MM.1S (cell line): ENCODE data around the gene PCMTD2.

Experiments used
- DNase-seq: peaks from one replicate; pipeline ENCODE4 v3.0.0-alpha.2; 2015
- H2AFZ ChIP-seq: fragments of 300-600 bp; sonication (generic); 2 replicates; pipeline ENCODE4 v1.6.0; 2016; ENCODE audit warnings: antibody characterized with exemption, low read length
- H3F3A ChIP-seq: fragments of 300-600 bp; sonication (generic); 2 replicates; pipeline ENCODE4 v1.6.1; 2016; ENCODE audit warnings: mild to moderate bottlenecking, antibody characterized with exemption, low read length, moderate library complexity, mixed read lengths; ENCODE audit not compliant: insufficient read depth
- H3K27ac ChIP-seq: fragments of 300-600 bp; sonication (generic); 2 replicates; pipeline ENCODE4 v1.5.1; 2016; ENCODE audit warnings: mild to moderate bottlenecking, low read length
- H3K27me3 ChIP-seq: fragments of 300-600 bp; sonication (generic); replicated peaks from 2 replicates; pipeline ENCODE4 v1.6.0; 2016; ENCODE audit warnings: low read length; ENCODE audit not compliant: insufficient read depth
- H3K36me3 ChIP-seq: fragments of 300-600 bp; sonication (generic); replicated peaks from 2 replicates; pipeline ENCODE4 v1.6.1; 2016; ENCODE audit warnings: mild to moderate bottlenecking, low read length, mixed read lengths; ENCODE audit not compliant: insufficient read depth
- H3K4me1 ChIP-seq: fragments of 300-600 bp; sonication (generic); 2 replicates; pipeline ENCODE4 v1.6.1; 2016; ENCODE audit warnings: low read length, mixed read lengths
- H3K4me2 ChIP-seq: fragments of 300-600 bp; sonication (generic); 2 replicates; pipeline ENCODE4 v1.6.0; 2016; ENCODE audit warnings: low read depth, low read length
- H3K4me3 ChIP-seq: fragments of 300-600 bp; sonication (generic); 2 replicates; pipeline ENCODE4 v1.5.1; 2016; ENCODE audit warnings: low read length, mixed read lengths
- H3K79me2 ChIP-seq: fragments of 300-600 bp; sonication (generic); 2 replicates; pipeline ENCODE4 v1.6.1; 2016; ENCODE audit warnings: mixed run types, low read length, mixed read lengths
- H3K9ac ChIP-seq: fragments of 300-600 bp; sonication (generic); 2 replicates; pipeline ENCODE4 v1.6.1; 2016; ENCODE audit warnings: low read length, mixed read lengths
- H3K9me2 ChIP-seq: fragments of 300-600 bp; sonication (generic); replicated peaks from 2 replicates; pipeline ENCODE4 v1.6.1; 2016; ENCODE audit warnings: mild to moderate bottlenecking, low read length, mixed read lengths; ENCODE audit not compliant: insufficient read depth
- H3K9me3 ChIP-seq: fragments of 300-600 bp; sonication (generic); replicated peaks from 2 replicates; pipeline ENCODE4 v1.6.1; 2016; ENCODE audit warnings: mild to moderate bottlenecking, low read length, mixed read lengths; ENCODE audit not compliant: insufficient read depth
- H4K20me1 ChIP-seq: fragments of 300-600 bp; sonication (generic); 2 replicates; pipeline ENCODE4 v1.6.1; 2016; ENCODE audit warnings: mild to moderate bottlenecking, low read length, moderate library complexity, mixed read lengths; ENCODE audit not compliant: insufficient read depth
- CTCF ChIP-seq: fragments of 300-600 bp; sonication (generic); IDR thresholded peaks from 2 replicates; pipeline ENCODE4 v1.5.1; 2016; ENCODE audit warnings: antibody characterized with exemption, low read length, mixed read lengths
- EZH2 ChIP-seq: fragments of 300-600 bp; sonication (generic); optimal IDR thresholded peaks from 2 replicates; pipeline ENCODE3; 2017; ENCODE audit warnings: low read depth, mild to moderate bottlenecking, antibody characterized with exemption, low read length, mixed read lengths
- EZH2phosphoT487 ChIP-seq: fragments of 300-600 bp; sonication (generic); IDR thresholded peaks from 2 replicates; pipeline ENCODE4 v1.6.1; 2018; ENCODE audit warnings: antibody characterized with exemption, low read length

The PCMTD2 gene

GRCh38 chr20:64261138-64261537, 5.6 kb downstream of the PCMTD2 start:
- no peak for DNase-seq
- Histone ChIP-seq H3K27me3 (no peaks in the 10 kb centered on the region), H3K4me3 (no peak overlapping the region), H3K9ac (no peak overlapping the region), H3F3A (no peaks in the 10 kb centered on the region), H3K36me3 (no peaks in the 10 kb centered on the region), H3K79me2 (peaks cover 28% of the 10 kb centered on the region), H4K20me1 (no peaks in the 10 kb centered on the region), H3K4me2 (no peak overlapping the region), H3K9me2 (no peaks in the 10 kb centered on the region), H3K4me1 (peaks cover 5% of the 10 kb centered on the region), H3K9me3 (no peaks in the 10 kb centered on the region), H2AFZ (no peak overlapping the region), H3K27ac (no peak overlapping the region)
- no peak for TF ChIP-seq EZH2phosphoT487
- TF ChIP-seq CTCF: no peak
- no peak for TF ChIP-seq EZH2

GRCh38 chr20:64264091-64264490, 8.5 kb downstream of the PCMTD2 start:
- no peak overlapping the region for H3K27ac ChIP-seq
- H3K4me2 ChIP-seq: no peak overlapping the region
- H3K9me3 ChIP-seq: no peaks in the 10 kb centered on the region
- no peak overlapping the region for H3K9ac ChIP-seq
- no peak overlapping the region for H2AFZ ChIP-seq
- DNase-seq: no peak
- H4K20me1 ChIP-seq: no peaks in the 10 kb centered on the region
- H3K79me2 ChIP-seq: 0 out of 2 replicates have a peak, but pooled peaks cover under 1% of the 10 kb centered on the region
- H3F3A ChIP-seq: no peaks in the 10 kb centered on the region
- TF ChIP-seq CTCF (no peak), EZH2 (no peak), EZH2phosphoT487 (no peak)
- no peaks in the 10 kb centered on the region for H3K4me1 ChIP-seq
- H3K9me2 ChIP-seq: no peaks in the 10 kb centered on the region
- no peaks in the 10 kb centered on the region for H3K36me3 ChIP-seq
- no peak overlapping the region for H3K4me3 ChIP-seq
- H3K27me3 ChIP-seq: no peaks in the 10 kb centered on the region

GRCh38 chr20:64265201-64265600, 9.7 kb downstream of the PCMTD2 start:
- TF ChIP-seq CTCF (no peak), EZH2 (no peak), EZH2phosphoT487 (no peak)
- no peak overlapping the region for H3K4me3 ChIP-seq
- H3K9me3 ChIP-seq: no peaks in the 10 kb centered on the region
- H3K4me1 ChIP-seq: no peaks in the 10 kb centered on the region
- no peak for DNase-seq
- H3K4me2 ChIP-seq: no peak overlapping the region
- H3K9ac ChIP-seq: no peak overlapping the region
- no peak overlapping the region for H3K27ac ChIP-seq
- H3K36me3 ChIP-seq: no peaks in the 10 kb centered on the region
- no peak overlapping the region for H2AFZ ChIP-seq
- H3F3A ChIP-seq: no peaks in the 10 kb centered on the region
- no peaks in the 10 kb centered on the region for H4K20me1 ChIP-seq
- H3K27me3 ChIP-seq: no peaks in the 10 kb centered on the region
- no peaks in the 10 kb centered on the region for H3K79me2 ChIP-seq
- no peaks in the 10 kb centered on the region for H3K9me2 ChIP-seq
